GM23338 (cell line): ENCODE data around the gene CA5B. TPM values are rescaled to one million over a fixed set of nuclear protein-coding genes. Genes with fewer than 3 reads are reported as not detected.

Source experiments
- ATAC-seq: fragments of 200-7000 bp; cut with Tn5 transposase; 3 replicates; pipeline ENCODE4 v1.9.1; 2020
- DNase-seq: peaks from one replicate; pipeline ENCODE4 v3.0.0-alpha.2; 2015; ENCODE audit warnings: low spot score
- H2AFZ ChIP-seq: fragments of 200-600 bp; sonication (generic); 2 replicates; pipeline ENCODE4 v1.8.0; 2016; ENCODE audit warnings: antibody characterized with exemption, mild to moderate bottlenecking, moderate library complexity
- H3F3A ChIP-seq: fragments of 200-600 bp; sonication (generic); replicated peaks from 2 replicates; pipeline ENCODE4 v1.8.0; 2017; ENCODE audit warnings: antibody characterized with exemption, mixed run types, low read depth
- H3K27ac ChIP-seq: fragments of 200-600 bp; sonication (generic); 2 replicates; pipeline ENCODE4 v1.6.1; 2016; ENCODE audit warnings: low read depth
- H3K27me3 ChIP-seq: fragments of 200-600 bp; sonication (generic); 2 replicates; pipeline ENCODE4 v1.8.0; 2016; ENCODE audit warnings: mild to moderate bottlenecking, mixed run types, moderate library complexity; ENCODE audit not compliant: insufficient read depth
- H3K36me3 ChIP-seq: fragments of 200-600 bp; sonication (generic); 2 replicates; pipeline ENCODE4 v1.8.0; 2016; ENCODE audit warnings: mild to moderate bottlenecking; ENCODE audit not compliant: insufficient read depth
- H3K4me1 ChIP-seq: fragments of 200-600 bp; sonication (generic); 2 replicates; pipeline ENCODE4 v1.8.0; 2016; ENCODE audit warnings: mild to moderate bottlenecking, moderate library complexity; ENCODE audit not compliant: insufficient read depth
- H3K4me2 ChIP-seq: fragments of 200-600 bp; sonication (generic); 2 replicates; pipeline ENCODE4 v1.7.1; 2017; ENCODE audit warnings: mixed run types
- H3K4me3 ChIP-seq: fragments of 200-600 bp; sonication (generic); 2 replicates; pipeline ENCODE4 v1.6.1; 2016; ENCODE audit warnings: mixed run types
- H3K79me2 ChIP-seq: fragments of 200-600 bp; sonication (generic); replicated peaks from 2 replicates; pipeline ENCODE4 v1.8.0; 2017; ENCODE audit warnings: mild to moderate bottlenecking; ENCODE audit not compliant: insufficient read depth
- H3K9me2 ChIP-seq: fragments of 200-600 bp; sonication (generic); 2 replicates; pipeline ENCODE4 v1.8.0; 2017; ENCODE audit not compliant: insufficient read depth
- H4K20me1 ChIP-seq: fragments of 200-600 bp; sonication (generic); replicated peaks from 2 replicates; pipeline ENCODE4 v1.8.0; 2017; ENCODE audit warnings: mild to moderate bottlenecking; ENCODE audit not compliant: insufficient read depth
- H3K27ac Mint-ChIP-seq: 2 replicates; pipeline ENCODE4 v1.8.0; 2020; ENCODE audit warnings: inconsistent platforms, mild to moderate bottlenecking, moderate library complexity, mixed read lengths
- H3K27me3 Mint-ChIP-seq: 3 replicates; pipeline ENCODE4 v1.8.0; 2022; ENCODE audit warnings: low read depth, mild to moderate bottlenecking, moderate library complexity, mixed read lengths, inconsistent platforms; ENCODE audit not compliant: insufficient read depth, poor library complexity
- H3K36me3 Mint-ChIP-seq: 3 replicates; pipeline ENCODE4 v1.8.0; 2021; ENCODE audit warnings: low read depth, mild to moderate bottlenecking, inconsistent platforms, moderate library complexity, mixed read lengths
- H3K4me1 Mint-ChIP-seq: 3 replicates; pipeline ENCODE4 v1.8.0; 2020; ENCODE audit warnings: mild to moderate bottlenecking, inconsistent platforms, mixed read lengths
- H3K4me3 Mint-ChIP-seq: 3 replicates; pipeline ENCODE4 v1.8.0; 2021; ENCODE audit warnings: moderate library complexity, mild to moderate bottlenecking, inconsistent platforms, mixed read lengths
- H3K9me3 Mint-ChIP-seq: 3 replicates; pipeline ENCODE4 v1.8.0; 2020; ENCODE audit warnings: moderate library complexity, mild to moderate bottlenecking, inconsistent platforms, mixed read lengths
- CREB1 ChIP-seq: fragments of 250-450 bp; sonication (Bioruptor Pico); IDR thresholded peaks from 2 replicates; pipeline ENCODE4 v1.5.0; 2020; ENCODE audit warnings: low read depth, mild to moderate bottlenecking, moderate library complexity
- EZH2phosphoT487 ChIP-seq: fragments of 200-600 bp; sonication (generic); IDR thresholded peaks from one replicate; pipeline ENCODE4 v1.8.1; 2018; ENCODE audit warnings: antibody characterized with exemption; ENCODE audit not compliant: unreplicated experiment
- NANOG ChIP-seq: IDR thresholded peaks from 2 replicates; pipeline ENCODE4 v1.6.1; 2016; ENCODE audit warnings: antibody characterized with exemption, borderline replicate concordance
- POLR2AphosphoS5 ChIP-seq: IDR thresholded peaks from 2 replicates; pipeline ENCODE4 v1.6.1; 2016; ENCODE audit warnings: antibody characterized with exemption, low read depth
- ZNF331 ChIP-seq: fragments of 250-450 bp; sonication (Bioruptor Pico); IDR thresholded peaks from 2 replicates; pipeline ENCODE4 v1.5.0; 2020; ENCODE audit warnings: low read depth, mild to moderate bottlenecking, moderate library complexity
- polyA plus RNA-seq: library from polyadenylated mRNA; unstranded; fragments of >200 nt; fragmentation: Nextera tagmentation; extraction: Ambion mirVana; gene quantifications from 2 replicates; pipeline ENCODE4 v1.2.1, GENCODE V29; 2016
- total RNA-seq: library from RNA; depleted of rRNA; stranded (reverse); fragments of >200 nt; shearing (Covaris generic); gene quantifications from 2 replicates; pipeline ENCODE4 v1.2.3, GENCODE V29; 2014
- TF ChIP-seq, protein P1 (sequence below), 2 experiments: fragments of 200-600 bp in 1 of 2; sonication (generic) in 1 of 2; conservative IDR thresholded peaks; 2 replicates each; pipeline versions ENCODE4 v1.5.1 to v1.6.1; 2016 to 2017; ENCODE audit warnings: antibody characterized with exemption in 2 of 2, low read depth in 2 of 2, mild to moderate bottlenecking in 2 of 2, moderate library complexity in 1 of 2
- TF ChIP-seq, protein P2 (sequence below): IDR thresholded peaks from 2 replicates; pipeline ENCODE4 v1.6.1; 2016; ENCODE audit warnings: antibody characterized with exemption
- TF ChIP-seq, protein P3 (sequence below): fragments of 250-450 bp; sonication (Bioruptor Pico); IDR thresholded peaks from 2 replicates; pipeline ENCODE4 v1.5.0; 2020; ENCODE audit warnings: mild to moderate bottlenecking, moderate library complexity

Gene CA5B
- total and polyA plus RNA-seq, 2 experiments from 2014 or later = 4.8 to 6.1 TPM

DNA sequence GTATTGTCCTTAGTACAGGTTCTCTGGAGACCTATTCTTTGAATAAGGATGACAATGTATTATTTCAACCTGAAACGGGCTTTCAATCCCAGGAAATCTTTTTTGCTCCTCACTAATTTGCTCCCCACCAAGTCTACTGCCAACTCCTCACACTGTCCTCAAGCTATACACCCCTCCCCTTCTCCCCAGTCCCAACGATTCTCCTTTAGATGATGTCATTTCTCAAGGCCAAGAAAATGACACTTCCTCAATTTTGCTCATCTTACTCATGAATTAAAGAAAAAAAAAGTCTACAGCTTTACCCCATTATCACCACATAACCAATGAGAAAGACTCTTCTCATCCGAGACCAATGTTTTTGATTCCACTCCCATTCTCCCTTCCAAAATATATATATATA is 96.0 kb downstream of the CA5B start (continued):
- TF ChIP-seq, protein P1, sequence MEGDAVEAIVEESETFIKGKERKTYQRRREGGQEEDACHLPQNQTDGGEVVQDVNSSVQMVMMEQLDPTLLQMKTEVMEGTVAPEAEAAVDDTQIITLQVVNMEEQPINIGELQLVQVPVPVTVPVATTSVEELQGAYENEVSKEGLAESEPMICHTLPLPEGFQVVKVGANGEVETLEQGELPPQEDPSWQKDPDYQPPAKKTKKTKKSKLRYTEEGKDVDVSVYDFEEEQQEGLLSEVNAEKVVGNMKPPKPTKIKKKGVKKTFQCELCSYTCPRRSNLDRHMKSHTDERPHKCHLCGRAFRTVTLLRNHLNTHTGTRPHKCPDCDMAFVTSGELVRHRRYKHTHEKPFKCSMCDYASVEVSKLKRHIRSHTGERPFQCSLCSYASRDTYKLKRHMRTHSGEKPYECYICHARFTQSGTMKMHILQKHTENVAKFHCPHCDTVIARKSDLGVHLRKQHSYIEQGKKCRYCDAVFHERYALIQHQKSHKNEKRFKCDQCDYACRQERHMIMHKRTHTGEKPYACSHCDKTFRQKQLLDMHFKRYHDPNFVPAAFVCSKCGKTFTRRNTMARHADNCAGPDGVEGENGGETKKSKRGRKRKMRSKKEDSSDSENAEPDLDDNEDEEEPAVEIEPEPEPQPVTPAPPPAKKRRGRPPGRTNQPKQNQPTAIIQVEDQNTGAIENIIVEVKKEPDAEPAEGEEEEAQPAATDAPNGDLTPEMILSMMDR (conservative IDR thresholded peaks at IDR 0.05; ENCODE audit: low read depth in 2 of 2) = no peak

DNA sequence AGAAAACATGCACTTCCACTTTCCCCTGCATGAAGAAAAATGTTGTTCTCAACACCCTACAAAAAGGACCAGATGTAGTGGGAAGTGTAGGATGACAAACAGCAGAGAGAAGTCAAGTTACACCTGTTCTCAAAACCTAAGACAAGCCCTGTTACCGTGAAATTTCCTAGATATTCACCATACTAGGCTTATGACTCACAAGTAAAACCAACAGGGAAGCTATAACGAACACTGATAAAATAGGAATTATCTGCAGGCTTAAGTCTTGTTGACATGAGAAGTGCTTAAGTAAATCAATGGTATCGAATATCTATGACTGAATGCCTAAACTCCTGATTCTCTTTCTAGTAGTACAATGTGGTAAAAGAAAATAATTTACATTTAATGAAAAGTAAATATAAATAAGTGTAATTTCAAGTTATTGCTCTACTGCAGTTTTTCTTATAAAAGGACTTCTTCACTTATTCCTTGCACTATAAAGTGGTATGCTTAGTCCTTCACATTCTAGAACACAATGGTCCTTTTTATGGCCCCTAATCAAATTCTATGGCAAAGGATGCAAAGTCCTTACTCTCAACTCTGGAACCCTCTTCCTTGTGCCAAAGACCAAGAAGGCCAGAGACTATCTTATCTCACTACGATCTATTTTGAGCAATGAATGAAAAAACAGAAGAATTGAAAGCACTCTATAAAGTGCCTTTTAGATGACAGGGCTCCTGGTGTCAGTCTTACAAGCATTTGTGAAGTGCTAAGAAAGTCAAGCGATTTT is 96.9 kb downstream of the CA5B start:
- Histone ChIP-seq H3K4me2 (no peak overlapping the region), H3K79me2 (peaks cover 72% of the 10 kb centered on the region), H3K27ac (peak overlapping the region; percentile 74; the same call in 1 of the 2 replicates), H2AFZ (no peak overlapping the region), H3K4me3 (no peak overlapping the region), H3K4me1 (peaks cover 14% of the 10 kb centered on the region; the same call in 1 of the 2 replicates), H3K36me3 (peaks cover 12% of the 10 kb centered on the region; the same call in 1 of the 2 replicates), H4K20me1 (peaks cover 9% of the 10 kb centered on the region), H3F3A (no peaks in the 10 kb centered on the region), H3K9me2 (no peaks in the 10 kb centered on the region), H3K27me3 (no peaks in the 10 kb centered on the region)
- no peak overlapping the region for H3K27ac Mint-ChIP-seq
- H3K27me3 Mint-ChIP-seq = peaks cover 2% of the 10 kb centered on the region
- no peak overlapping the region for H3K4me3 Mint-ChIP-seq
- no peak for ATAC-seq
- no peaks in the 10 kb centered on the region for H3K9me3 Mint-ChIP-seq
- peaks cover 32% of the 10 kb centered on the region; the same call in 2 of the 3 replicates for H3K36me3 Mint-ChIP-seq
- H3K4me1 Mint-ChIP-seq = peaks cover 20% of the 10 kb centered on the region
- DNase-seq = no peak
- TF ChIP-seq, protein P2, sequence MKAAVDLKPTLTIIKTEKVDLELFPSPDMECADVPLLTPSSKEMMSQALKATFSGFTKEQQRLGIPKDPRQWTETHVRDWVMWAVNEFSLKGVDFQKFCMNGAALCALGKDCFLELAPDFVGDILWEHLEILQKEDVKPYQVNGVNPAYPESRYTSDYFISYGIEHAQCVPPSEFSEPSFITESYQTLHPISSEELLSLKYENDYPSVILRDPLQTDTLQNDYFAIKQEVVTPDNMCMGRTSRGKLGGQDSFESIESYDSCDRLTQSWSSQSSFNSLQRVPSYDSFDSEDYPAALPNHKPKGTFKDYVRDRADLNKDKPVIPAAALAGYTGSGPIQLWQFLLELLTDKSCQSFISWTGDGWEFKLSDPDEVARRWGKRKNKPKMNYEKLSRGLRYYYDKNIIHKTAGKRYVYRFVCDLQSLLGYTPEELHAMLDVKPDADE = no peak
- TF ChIP-seq, protein P1 (conservative IDR thresholded peaks at IDR 0.05; ENCODE audit: low read depth in 2 of 2) = no peak
- TF ChIP-seq, protein P3, sequence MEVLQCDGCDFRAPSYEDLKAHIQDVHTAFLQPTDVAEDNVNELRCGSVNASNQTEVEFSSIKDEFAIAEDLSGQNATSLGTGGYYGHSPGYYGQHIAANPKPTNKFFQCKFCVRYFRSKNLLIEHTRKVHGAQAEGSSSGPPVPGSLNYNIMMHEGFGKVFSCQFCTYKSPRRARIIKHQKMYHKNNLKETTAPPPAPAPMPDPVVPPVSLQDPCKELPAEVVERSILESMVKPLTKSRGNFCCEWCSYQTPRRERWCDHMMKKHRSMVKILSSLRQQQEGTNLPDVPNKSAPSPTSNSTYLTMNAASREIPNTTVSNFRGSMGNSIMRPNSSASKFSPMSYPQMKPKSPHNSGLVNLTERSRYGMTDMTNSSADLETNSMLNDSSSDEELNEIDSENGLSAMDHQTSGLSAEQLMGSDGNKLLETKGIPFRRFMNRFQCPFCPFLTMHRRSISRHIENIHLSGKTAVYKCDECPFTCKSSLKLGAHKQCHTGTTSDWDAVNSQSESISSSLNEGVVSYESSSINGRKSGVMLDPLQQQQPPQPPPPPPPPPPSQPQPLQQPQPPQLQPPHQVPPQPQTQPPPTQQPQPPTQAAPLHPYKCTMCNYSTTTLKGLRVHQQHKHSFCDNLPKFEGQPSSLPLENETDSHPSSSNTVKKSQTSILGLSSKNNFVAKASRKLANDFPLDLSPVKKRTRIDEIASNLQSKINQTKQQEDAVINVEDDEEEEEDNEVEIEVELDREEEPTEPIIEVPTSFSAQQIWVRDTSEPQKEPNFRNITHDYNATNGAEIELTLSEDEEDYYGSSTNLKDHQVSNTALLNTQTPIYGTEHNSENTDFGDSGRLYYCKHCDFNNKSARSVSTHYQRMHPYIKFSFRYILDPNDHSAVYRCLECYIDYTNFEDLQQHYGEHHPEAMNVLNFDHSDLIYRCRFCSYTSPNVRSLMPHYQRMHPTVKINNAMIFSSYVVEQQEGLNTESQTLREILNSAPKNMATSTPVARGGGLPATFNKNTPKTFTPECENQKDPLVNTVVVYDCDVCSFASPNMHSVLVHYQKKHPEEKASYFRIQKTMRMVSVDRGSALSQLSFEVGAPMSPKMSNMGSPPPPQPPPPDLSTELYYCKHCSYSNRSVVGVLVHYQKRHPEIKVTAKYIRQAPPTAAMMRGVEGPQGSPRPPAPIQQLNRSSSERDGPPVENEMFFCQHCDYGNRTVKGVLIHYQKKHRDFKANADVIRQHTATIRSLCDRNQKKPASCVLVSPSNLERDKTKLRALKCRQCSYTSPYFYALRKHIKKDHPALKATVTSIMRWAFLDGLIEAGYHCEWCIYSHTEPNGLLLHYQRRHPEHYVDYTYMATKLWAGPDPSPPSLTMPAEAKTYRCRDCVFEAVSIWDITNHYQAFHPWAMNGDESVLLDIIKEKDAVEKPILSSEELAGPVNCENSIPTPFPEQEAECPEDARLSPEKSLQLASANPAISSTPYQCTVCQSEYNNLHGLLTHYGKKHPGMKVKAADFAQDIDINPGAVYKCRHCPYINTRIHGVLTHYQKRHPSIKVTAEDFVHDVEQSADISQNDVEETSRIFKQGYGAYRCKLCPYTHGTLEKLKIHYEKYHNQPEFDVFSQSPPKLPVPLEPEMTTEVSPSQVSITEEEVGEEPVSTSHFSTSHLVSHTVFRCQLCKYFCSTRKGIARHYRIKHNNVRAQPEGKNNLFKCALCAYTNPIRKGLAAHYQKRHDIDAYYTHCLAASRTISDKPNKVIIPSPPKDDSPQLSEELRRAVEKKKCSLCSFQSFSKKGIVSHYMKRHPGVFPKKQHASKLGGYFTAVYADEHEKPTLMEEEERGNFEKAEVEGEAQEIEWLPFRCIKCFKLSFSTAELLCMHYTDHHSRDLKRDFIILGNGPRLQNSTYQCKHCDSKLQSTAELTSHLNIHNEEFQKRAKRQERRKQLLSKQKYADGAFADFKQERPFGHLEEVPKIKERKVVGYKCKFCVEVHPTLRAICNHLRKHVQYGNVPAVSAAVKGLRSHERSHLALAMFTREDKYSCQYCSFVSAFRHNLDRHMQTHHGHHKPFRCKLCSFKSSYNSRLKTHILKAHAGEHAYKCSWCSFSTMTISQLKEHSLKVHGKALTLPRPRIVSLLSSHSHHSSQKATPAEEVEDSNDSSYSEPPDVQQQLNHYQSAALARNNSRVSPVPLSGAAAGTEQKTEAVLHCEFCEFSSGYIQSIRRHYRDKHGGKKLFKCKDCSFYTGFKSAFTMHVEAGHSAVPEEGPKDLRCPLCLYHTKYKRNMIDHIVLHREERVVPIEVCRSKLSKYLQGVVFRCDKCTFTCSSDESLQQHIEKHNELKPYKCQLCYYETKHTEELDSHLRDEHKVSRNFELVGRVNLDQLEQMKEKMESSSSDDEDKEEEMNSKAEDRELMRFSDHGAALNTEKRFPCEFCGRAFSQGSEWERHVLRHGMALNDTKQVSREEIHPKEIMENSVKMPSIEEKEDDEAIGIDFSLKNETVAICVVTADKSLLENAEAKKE = no peak
- TF ChIP-seq EZH2phosphoT487 = no peak
- TF ChIP-seq ZNF331 (CRISPR knock-in tag) = no peak
- no peak for TF ChIP-seq NANOG
- no peak for TF ChIP-seq CREB1 (CRISPR knock-in tag)
- no peak for TF ChIP-seq POLR2AphosphoS5
